ENCODE results near the gene HSPA14. TPM values are rescaled to one million over a fixed set of nuclear protein-coding genes. Genes with fewer than 3 reads are reported as not detected.
A peak's percentile ranks its signal among the peaks of the same experiment; 100 is the strongest.
"Not testable (repeated sequence)": the region's sequence is repeated elsewhere in the genome, so short reads cannot be mapped to it uniquely, and the experiment has no call there.

HSPA14 gene
- total RNA-seq, 1 experiment from 2014 or later = 24.0 TPM

GRCh38 chr10:14858338-14858960, 20.3 kb downstream of the HSPA14 start:
- DNase-seq = no peak
- no peak overlapping the region for H3K4me3 ChIP-seq (ENCODE audit: insufficient read depth, low read depth, low read length)
- no peaks in the 10 kb centered on the region for H3K27me3 ChIP-seq (ENCODE audit: control insufficient read depth, insufficient read depth, low read length)
- H3K36me3 ChIP-seq (replicated peaks; ENCODE audit: control insufficient read depth, insufficient read depth, low read length) = no peaks in the 10 kb centered on the region; the same call in 1 of the 2 replicates

- no peak for DNase-seq
- no peaks in the 10 kb centered on the region; the same call in 1 of the 2 replicates for H3K36me3 ChIP-seq (replicated peaks; ENCODE audit: control insufficient read depth, insufficient read depth, low read length)
- no peak overlapping the region for H3K4me3 ChIP-seq (ENCODE audit: insufficient read depth, low read depth, low read length)
- H3K27me3 ChIP-seq (ENCODE audit: control insufficient read depth, insufficient read depth, low read length) = no peaks in the 10 kb centered on the region
Observed at GRCh38 chr10:14859043-14859442, 20.9 kb downstream of the HSPA14 start.

DNA sequence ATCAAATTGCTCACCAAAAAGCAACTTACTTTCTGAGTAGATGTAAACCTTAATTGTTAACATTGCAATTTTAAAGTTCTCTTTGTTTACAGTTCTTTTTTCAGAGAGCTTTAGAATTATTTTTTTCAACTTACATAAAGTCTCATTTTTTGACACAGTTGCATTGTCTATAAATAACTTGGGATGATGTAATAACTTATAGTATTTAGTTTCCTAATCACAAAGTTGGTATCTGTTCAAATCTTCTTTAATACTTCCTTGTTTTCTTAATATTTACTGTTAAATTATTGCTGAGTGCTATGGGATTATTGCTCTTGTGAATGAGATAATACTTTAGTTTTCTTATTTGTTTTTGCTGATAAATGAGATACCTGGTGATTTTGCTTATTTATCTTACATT, 21.7 kb downstream of the HSPA14 start:
- no peaks in the 10 kb centered on the region for H3K27me3 ChIP-seq (ENCODE audit: control insufficient read depth, insufficient read depth, low read length)

DNA sequence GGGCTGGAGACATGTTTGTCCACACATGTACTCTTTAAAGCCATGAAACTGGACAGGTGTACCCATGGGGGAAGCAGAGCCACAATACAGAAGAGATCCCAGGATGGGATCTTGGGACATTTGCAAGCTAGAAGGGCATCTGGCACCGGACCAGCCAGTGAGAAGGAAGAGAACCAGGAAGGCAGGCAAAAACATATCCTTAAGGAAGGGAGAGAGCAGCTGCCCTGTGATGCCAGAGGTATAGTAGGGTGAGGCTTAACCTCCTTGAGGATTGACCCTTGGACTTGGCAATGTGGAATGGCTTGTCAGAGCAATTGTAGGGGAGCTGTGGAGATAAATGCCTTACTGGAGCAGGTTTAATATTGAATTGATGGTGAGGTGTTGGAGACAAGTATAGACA, 22.7 kb downstream of the HSPA14 start:
- no peak for DNase-seq
- H3K36me3 ChIP-seq (replicated peaks; ENCODE audit: control insufficient read depth, insufficient read depth, low read length) = no peaks in the 10 kb centered on the region; the same call in 1 of the 2 replicates
- H3K27me3 ChIP-seq (ENCODE audit: control insufficient read depth, insufficient read depth, low read length) = no peaks in the 10 kb centered on the region
- H3K4me3 ChIP-seq (ENCODE audit: insufficient read depth, low read depth, low read length) = no peak overlapping the region

More for the DNA sequence above, 21.7 kb downstream of the HSPA14 start:
- DNase-seq = no peak
- H3K4me3 ChIP-seq (ENCODE audit: insufficient read depth, low read depth, low read length) = no peak overlapping the region
- no peaks in the 10 kb centered on the region; the same call in 1 of the 2 replicates for H3K36me3 ChIP-seq (replicated peaks; ENCODE audit: control insufficient read depth, insufficient read depth, low read length)

- H3K27me3 ChIP-seq (ENCODE audit: control insufficient read depth, insufficient read depth, low read length); H3K36me3 ChIP-seq (replicated peaks; ENCODE audit: control insufficient read depth, insufficient read depth, low read length); H3K4me3 ChIP-seq (ENCODE audit: insufficient read depth, low read depth, low read length); DNase-seq: not testable (repeated sequence)
Observed at GRCh38 chr10:14864466-14864865, 26.4 kb downstream of the HSPA14 start.

GRCh38 chr10:14864871-14865270, 26.8 kb downstream of the HSPA14 start:
- not testable (repeated sequence) for DNase-seq; H3K27me3 ChIP-seq (ENCODE audit: control insufficient read depth, insufficient read depth, low read length); H3K4me3 ChIP-seq (ENCODE audit: insufficient read depth, low read depth, low read length); H3K36me3 ChIP-seq (replicated peaks; ENCODE audit: control insufficient read depth, insufficient read depth, low read length)

- DNase-seq = no peak
- Histone ChIP-seq H3K4me3 (ENCODE audit: insufficient read depth, low read depth, low read length) (no peak overlapping the region), H3K36me3 (replicated peaks; ENCODE audit: control insufficient read depth, insufficient read depth, low read length) (0 out of 2 replicates have a peak, but pooled peaks cover 1% of the 10 kb centered on the region), H3K27me3 (ENCODE audit: control insufficient read depth, insufficient read depth, low read length) (no peaks in the 10 kb centered on the region)
Observed at GRCh38 chr10:14873090-14873760, 35.1 kb downstream of the HSPA14 start.

- no peak overlapping the region for H3K4me3 ChIP-seq (ENCODE audit: insufficient read depth, low read depth, low read length)
- DNase-seq = no peak
- H3K36me3 ChIP-seq (replicated peaks; ENCODE audit: control insufficient read depth, insufficient read depth, low read length) = no peaks in the 10 kb centered on the region
Observed at GRCh38 chr10:14875941-14876340, 37.8 kb downstream of the HSPA14 start.

GRCh38 chr10:14876764-14877163, 38.7 kb downstream of the HSPA14 start:
- Histone ChIP-seq H3K27me3 (ENCODE audit: control insufficient read depth, insufficient read depth, low read length) (no peaks in the 10 kb centered on the region), H3K4me3 (ENCODE audit: insufficient read depth, low read depth, low read length) (no peak overlapping the region)
- no peak for DNase-seq

More at GRCh38 chr10:14875941-14876340, 37.8 kb downstream of the HSPA14 start:
- H3K27me3 ChIP-seq (ENCODE audit: control insufficient read depth, insufficient read depth, low read length) = no peaks in the 10 kb centered on the region

DNA sequence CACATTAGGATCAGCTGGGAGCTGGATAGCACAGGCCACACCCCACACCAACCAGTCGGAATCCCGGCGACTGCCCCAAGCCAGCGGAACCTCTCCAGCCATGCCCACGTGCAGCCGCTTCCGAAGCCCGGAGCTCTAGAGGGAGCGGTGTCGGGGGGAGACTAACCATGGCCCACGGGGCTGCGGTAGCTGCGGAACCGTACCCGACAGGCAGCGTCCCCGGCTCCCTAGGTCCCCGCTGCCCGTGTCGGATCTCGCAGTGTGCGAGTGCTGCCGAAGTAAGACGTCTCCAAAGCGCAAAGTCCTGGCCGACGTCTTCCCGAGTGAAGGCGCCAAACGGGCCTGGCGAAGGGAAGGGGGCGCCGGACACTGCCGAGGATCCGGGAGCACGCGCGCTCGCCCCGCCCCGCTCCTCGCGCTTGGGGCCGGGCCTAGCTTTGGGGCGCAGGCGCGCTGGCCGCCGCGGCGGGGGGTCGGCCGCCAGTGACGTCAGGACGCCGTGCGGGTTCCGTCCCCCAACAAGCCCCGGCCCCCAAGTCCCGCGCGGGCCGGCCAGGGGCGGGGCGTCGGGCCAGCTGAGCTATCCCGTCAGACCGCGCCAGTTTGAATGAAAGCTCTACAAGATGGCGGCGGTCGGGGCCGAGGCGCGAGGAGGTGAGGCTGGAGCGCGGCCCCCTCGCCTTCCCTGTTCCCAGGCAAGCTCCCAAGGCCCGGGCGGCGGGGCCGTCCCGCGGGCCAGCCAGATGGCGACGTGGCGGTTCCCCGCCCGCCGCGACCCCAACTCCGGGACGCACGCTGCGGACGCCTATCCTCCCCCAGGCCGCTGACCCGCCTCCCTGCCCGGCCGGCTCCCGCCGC, 40.4 kb downstream of the HSPA14 start, which contains the start of gene SUV39H2:
SUV39H2 (plus strand) TSS at position 601 of the 858 bp plus-strand sequence; CDS start at position 624, 23 bp downstream.
- peak; percentile 99 for DNase-seq
- peak within 1 kb of the TSS; percentile 98 for H3K4me3 ChIP-seq (ENCODE audit: insufficient read depth, low read depth, low read length)
- no peaks in the 10 kb centered on the region; the same call in 1 of the 2 replicates for H3K36me3 ChIP-seq (replicated peaks; ENCODE audit: control insufficient read depth, insufficient read depth, low read length)
- no peaks in the 10 kb centered on the region for H3K27me3 ChIP-seq (ENCODE audit: control insufficient read depth, insufficient read depth, low read length)

More at GRCh38 chr10:14876764-14877163, 38.7 kb downstream of the HSPA14 start:
- H3K36me3 ChIP-seq (replicated peaks; ENCODE audit: control insufficient read depth, insufficient read depth, low read length) = no peaks in the 10 kb centered on the region; the same call in 1 of the 2 replicates

GRCh38 chr10:14879124-14879927, 41.2 kb downstream of the HSPA14 start:
- peak overlapping the region; percentile 83 for H3K4me3 ChIP-seq (ENCODE audit: insufficient read depth, low read depth, low read length)
- no peaks in the 10 kb centered on the region; the same call in 1 of the 2 replicates for H3K36me3 ChIP-seq (replicated peaks; ENCODE audit: control insufficient read depth, insufficient read depth, low read length)
- peak; percentile 52 for DNase-seq
- no peaks in the 10 kb centered on the region for H3K27me3 ChIP-seq (ENCODE audit: control insufficient read depth, insufficient read depth, low read length)

- H3K27me3 ChIP-seq (ENCODE audit: control insufficient read depth, insufficient read depth, low read length) = no peaks in the 10 kb centered on the region
- H3K4me3 ChIP-seq (ENCODE audit: insufficient read depth, low read depth, low read length) = peak overlapping the region; percentile 83
- DNase-seq = no peak
- H3K36me3 ChIP-seq (replicated peaks; ENCODE audit: control insufficient read depth, insufficient read depth, low read length) = no peaks in the 10 kb centered on the region; the same call in 1 of the 2 replicates
Observed at GRCh38 chr10:14879928-14880193, 41.8 kb downstream of the HSPA14 start.

DNA sequence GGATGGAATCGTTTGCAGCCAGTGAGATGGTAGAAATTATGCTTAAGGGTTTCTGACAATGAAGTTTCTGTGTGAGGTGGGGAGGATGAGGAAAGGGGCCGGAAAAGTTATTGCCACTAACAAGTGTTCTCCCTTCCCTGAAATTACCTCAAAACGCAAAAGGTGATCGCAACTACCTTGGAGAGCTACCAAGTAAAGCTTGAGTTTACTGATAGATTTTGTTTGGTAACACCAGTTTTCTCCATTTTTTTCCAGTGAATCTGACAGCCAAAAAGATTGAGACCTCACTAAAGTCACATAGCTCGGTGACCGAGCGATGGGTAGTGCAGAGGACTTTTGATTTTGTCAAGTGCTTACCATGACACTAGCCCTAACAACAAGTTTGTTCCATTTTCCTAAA, 42.1 kb downstream of the HSPA14 start:
- peak; percentile 42 for DNase-seq

DNA sequence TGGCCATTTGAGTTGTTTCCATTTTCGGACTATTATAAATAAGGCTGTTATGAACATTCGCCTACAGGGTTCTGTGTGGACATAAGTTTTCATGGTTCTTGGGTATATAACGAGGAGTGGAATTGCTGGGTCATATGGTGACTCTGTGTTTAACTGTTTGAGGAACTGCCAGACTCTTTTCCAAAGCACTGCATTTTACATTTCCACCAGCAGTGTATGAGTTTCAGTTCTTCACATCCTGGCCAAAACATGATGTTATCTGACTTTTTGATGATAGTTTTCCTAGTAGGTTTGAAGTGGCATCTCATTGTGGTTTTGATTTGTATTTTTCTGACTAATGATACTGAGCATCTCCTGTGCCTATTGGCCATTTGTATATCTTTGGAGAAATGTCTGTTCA, 46.0 kb downstream of the HSPA14 start:
- Histone ChIP-seq H3K27me3 (ENCODE audit: control insufficient read depth, insufficient read depth, low read length) (no peaks in the 10 kb centered on the region), H3K36me3 (replicated peaks; ENCODE audit: control insufficient read depth, insufficient read depth, low read length) (peaks cover 2% of the 10 kb centered on the region), H3K4me3 (ENCODE audit: insufficient read depth, low read depth, low read length) (no peak overlapping the region)
- no peak for DNase-seq

More for the DNA sequence above, 42.1 kb downstream of the HSPA14 start:
- Histone ChIP-seq H3K4me3 (ENCODE audit: insufficient read depth, low read depth, low read length) (peak overlapping the region; percentile 83), H3K36me3 (replicated peaks; ENCODE audit: control insufficient read depth, insufficient read depth, low read length) (no peaks in the 10 kb centered on the region; the same call in 1 of the 2 replicates), H3K27me3 (ENCODE audit: control insufficient read depth, insufficient read depth, low read length) (no peaks in the 10 kb centered on the region)

Data from H7 (cell line).